GM12892 (cell line): ENCODE measurements around the gene HTN3. TPM values are rescaled to one million over a fixed set of nuclear protein-coding genes. Genes with fewer than 3 reads are reported as not detected.
"Not testable (repeated sequence)": the region's sequence is repeated elsewhere in the genome, so short reads cannot be mapped to it uniquely, and the experiment has no call there.

Experiments used
- DNase-seq: peaks from one replicate; pipeline ENCODE4 v3.0.0; 2011; ENCODE audit not compliant: insufficient read length
- FAIRE-seq: peaks from 2 replicates; lab custom pipeline; 2011; peaks lifted over from hg19 to GRCh38; lab: Jason Lieb, UNC
- POLR2A ChIP-seq: IDR thresholded peaks from 2 replicates; pipeline ENCODE4 v1.6.1; 2011; ENCODE audit warnings: low read depth, low read length, control low read depth
- POLR2AphosphoS5 ChIP-seq: IDR thresholded peaks from 2 replicates; pipeline ENCODE4 v1.6.1; 2011; ENCODE audit warnings: low read depth, low read length, control low read depth
- TAF1 ChIP-seq: IDR thresholded peaks from 2 replicates; pipeline ENCODE4 v1.6.1; 2011; ENCODE audit warnings: low read depth, mild to moderate bottlenecking, control low read depth, low read length, borderline replicate concordance
- polyA plus RNA-seq: library from polyadenylated mRNA; unstranded; fragments of >200 nt; gene quantifications from one replicate; pipeline ENCODE4 v1.2.1, GENCODE V29; 2012; ENCODE audit warnings: missing spikeins, inconsistent platforms; ENCODE audit not compliant: missing spikeins

The HTN3 gene
- not detected for polyA plus RNA-seq

DNA sequence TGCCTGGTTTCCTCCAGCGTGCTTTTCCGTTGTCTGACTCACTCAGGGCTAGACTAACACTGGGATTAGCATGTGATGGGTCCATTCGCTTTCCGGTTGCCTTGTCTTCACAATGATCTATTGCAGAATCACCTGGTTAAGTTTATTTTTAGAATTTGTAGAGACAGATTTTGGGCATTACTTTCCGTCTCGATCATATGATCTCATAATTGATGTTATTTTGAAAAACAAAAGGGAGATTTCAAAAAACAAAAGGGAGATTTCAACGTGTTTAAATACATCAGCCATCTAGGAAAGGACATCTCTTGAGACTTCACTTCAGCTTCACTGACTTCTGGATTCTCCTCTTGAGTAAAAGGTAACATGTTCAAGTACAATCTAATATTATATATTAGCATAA lies at the start of gene HTN3:
Gene HTN3, plus strand, starts transcription at position 301 of the 400 bp plus-strand sequence. CDS start 2,282 bp downstream, outside the sequence.
- not testable (repeated sequence) for DNase-seq, FAIRE-seq

DNA sequence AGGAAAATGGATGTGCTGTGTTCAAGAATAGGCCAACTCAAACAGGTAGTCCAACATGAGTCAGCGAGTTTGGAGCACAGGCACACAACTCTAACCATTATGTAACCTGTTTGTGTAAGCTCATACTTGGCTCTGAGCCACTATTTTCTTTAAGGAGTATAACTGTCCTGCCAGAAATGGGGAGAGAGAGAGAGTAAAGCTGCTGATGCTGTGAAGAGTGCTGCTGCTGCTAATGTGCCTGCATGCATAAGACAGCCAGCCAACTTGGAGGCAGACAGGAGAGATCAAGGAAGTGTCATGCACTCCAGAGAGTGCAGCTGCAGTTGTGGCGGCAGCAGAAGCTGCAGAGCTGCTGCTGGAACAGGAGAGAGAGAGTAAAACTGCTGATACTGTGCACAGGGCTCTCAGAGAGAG lies 44.2 kb upstream of the HTN3 start:
- DNase-seq (no peak), FAIRE-seq (peak; percentile 50)

DNA sequence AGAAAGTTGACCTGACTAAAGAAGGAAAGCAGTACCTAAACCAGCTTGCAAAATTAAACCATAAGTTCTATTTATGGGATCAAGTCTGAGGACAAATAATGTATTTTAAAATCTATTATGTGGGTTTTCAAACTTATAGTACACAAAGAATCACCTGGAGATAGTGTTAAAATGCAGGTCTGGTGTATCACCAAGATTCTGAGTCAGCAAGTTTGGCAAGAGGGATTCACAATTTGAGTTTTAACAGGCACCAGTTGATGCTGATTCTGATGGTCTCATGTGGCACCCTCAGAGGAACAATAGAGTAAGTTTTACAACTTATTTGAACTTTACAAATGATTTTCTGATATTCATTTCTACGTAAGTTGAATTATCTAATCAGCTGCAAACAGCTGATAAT lies 41.6 kb upstream of the HTN3 start:
- TF ChIP-seq POLR2A = no peak
- TF ChIP-seq TAF1 = no peak
- DNase-seq (no peak), FAIRE-seq (no peak)

More for the DNA sequence above, 44.2 kb upstream of the HTN3 start:
- TF ChIP-seq POLR2A = no peak
- no peak for TF ChIP-seq POLR2AphosphoS5
- no peak for TF ChIP-seq TAF1

DNA sequence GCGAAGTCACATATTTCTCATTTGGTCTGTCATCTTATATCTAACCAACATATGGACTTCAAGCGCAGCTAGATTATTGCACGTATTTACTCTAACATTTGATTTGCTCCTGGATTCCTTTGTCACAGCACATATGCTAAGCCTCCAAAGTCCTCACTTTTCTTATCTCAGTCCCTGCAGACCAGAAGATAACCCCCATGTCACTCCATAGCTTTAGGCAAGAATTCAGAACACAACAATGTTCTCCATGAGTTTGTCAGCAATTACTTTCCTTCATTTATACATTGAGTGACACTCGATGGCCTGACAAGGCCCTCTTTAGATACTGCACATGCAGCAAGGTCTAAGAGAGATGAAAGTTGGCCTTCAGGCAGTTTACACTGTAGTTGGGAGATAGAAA lies 37.2 kb upstream of the HTN3 start:
- no peak for DNase-seq
- no peak for TF ChIP-seq POLR2A
- TF ChIP-seq POLR2AphosphoS5 = no peak
- TF ChIP-seq TAF1 = no peak
- FAIRE-seq = no peak

DNA sequence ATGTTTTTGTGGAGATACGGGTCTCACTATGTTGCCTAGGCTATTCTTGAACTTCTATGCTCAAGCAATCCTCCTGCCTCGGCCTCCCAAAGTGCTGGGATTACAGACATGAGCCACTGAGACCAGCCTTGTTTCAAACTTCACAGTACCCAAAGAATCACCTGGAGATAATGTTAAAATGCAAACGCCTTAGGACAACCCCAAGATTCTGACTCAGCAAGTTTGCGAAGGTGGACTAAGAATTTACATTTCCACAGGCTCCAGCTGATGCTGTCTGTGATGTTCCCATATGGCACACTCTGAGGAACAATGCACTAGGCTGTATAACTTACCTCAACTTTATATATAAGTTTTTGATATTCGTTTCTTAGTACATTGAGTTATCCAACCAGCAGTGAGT lies 33.5 kb upstream of the HTN3 start:
- FAIRE-seq = no peak
- TF ChIP-seq POLR2A (no peak), POLR2AphosphoS5 (no peak), TAF1 (no peak)
- no peak for DNase-seq

DNA sequence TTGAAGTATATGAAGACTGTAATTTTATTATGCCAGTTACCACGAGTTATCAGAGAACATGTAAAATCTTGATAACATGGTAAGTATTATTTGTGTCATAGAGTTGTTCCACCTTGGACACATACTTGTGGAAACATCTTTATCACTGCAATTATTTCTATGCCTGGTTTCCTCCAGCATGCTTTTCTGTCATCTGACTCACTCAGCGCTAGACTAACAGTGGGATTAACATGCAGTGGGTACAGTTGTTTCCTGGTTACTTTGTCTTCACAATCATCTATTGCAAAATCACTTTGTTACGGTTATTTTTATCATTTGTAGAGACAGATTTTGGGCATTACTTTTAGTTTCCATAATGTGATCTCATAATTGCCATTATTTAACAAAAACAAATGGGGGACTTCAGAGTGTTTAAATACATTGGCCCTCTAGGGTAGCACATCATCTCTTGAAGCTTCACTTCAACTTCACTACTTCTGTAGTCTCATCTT lies 32.7 kb upstream of the HTN3 start, which contains the start of gene STATH:
Gene STATH, plus strand, starts transcription at position 441 of the 491 bp plus-strand sequence. CDS start 2,472 bp downstream, outside the sequence.
- no peak for DNase-seq
- FAIRE-seq = no peak
- no peak for TF ChIP-seq TAF1
- TF ChIP-seq POLR2A = no peak
- TF ChIP-seq POLR2AphosphoS5 = no peak

DNA sequence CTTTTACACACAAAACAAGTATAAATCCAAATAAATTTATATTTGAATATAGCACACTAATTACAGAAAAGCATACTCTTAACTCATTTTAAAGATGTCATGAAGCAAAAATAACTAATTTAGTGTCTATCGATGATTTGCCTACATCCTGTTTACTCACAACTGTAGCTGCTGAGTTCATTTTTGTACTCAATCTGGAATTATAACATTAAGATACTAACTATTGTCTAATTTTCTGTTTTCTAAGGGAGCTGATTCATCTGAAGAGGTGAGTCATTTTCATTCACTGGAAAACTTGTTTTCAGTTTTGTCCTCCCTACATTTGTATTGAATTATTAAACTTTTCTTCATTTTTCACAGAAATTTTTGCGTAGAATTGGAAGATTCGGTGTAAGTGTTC lies 28.8 kb upstream of the HTN3 start:
- FAIRE-seq (no peak), DNase-seq (no peak)
- no peak for TF ChIP-seq TAF1
- no peak for TF ChIP-seq POLR2A
- no peak for TF ChIP-seq POLR2AphosphoS5

DNA sequence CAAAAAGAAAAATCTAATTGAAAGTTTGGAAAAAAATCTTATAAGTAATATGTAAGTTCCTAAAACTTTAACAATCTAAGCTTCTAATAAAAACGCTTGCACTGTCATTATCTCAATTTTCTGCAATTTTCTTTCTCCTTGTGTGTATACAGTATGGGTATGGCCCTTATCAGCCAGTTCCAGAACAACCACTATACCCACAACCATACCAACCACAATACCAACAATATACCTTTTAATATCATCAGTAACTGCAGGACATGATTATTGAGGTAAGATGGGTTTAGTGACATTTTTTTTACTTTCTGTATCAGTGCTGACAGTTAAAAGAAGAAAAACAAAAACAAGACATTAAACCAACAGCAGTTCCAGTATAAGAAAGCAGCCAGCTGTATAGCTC lies 27.5 kb upstream of the HTN3 start:
- TF ChIP-seq POLR2A = no peak
- no peak for TF ChIP-seq POLR2AphosphoS5
- TF ChIP-seq TAF1 = no peak
- FAIRE-seq = no peak
- DNase-seq = no peak

DNA sequence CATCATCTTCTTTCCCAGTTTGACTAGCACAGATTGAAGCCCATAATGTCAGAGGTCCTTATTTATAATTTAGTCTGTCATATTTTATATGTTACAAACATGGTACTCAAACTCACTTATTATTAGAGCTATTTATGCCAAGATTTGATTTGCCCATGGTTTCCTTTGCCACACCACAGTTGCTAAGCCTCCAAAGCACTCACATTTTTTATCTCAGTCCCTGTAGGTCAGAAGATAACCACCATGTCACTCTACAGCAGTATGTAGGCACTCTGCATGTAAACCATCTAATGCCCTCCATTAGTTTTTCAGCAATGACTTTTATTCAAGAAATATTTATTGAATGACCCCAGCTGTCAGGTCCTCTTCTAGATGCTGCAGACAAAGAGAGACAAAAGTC lies 25.8 kb upstream of the HTN3 start:
- DNase-seq (no peak), FAIRE-seq (no peak)

DNA sequence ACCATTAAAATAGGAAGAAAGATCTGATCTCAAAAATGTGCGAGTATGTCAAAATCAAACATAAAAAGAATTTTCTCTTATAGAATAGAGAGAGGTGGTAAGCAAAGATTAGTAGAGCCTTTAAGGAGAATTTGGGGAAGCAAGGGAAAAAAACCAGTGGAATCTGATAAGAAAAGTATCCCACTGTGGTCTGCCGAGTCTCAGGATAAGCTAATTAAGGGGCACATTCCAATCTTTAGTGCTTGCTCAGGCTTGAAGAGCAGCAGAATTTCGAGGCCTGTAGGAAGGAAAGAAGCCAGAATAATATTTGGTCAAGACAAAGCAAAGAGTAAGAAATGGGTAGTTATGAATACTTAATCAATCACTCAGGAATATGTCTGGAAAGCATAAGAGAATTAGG lies 19.5 kb upstream of the HTN3 start:
- TF ChIP-seq POLR2A = no peak
- TF ChIP-seq TAF1 = no peak
- TF ChIP-seq POLR2AphosphoS5 = no peak
- FAIRE-seq (no peak), DNase-seq (no peak)

More for the DNA sequence above, 25.8 kb upstream of the HTN3 start:
- TF ChIP-seq TAF1 = no peak
- TF ChIP-seq POLR2A = no peak
- no peak for TF ChIP-seq POLR2AphosphoS5

DNA sequence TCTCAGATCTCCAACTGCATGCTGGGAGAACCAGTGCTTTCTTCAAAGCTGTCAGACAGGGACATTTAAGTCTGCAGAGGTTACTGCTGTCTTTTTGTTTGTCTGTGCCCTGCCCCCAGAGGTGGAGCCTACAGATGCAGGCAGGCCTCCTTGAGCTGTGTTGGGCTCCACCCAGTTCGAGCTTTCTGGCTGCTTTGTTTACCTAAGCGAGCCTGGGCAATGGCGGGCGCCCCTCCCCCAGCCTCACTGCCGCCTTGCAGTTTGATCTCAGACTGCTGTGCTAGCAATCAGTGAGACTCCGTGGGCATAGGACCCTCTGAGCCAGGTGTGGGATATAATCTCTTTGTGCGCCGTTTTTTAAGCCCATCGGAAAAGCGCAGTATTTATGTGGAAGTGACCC lies 9.3 kb upstream of the HTN3 start:
- not testable (repeated sequence) for FAIRE-seq, DNase-seq

DNA sequence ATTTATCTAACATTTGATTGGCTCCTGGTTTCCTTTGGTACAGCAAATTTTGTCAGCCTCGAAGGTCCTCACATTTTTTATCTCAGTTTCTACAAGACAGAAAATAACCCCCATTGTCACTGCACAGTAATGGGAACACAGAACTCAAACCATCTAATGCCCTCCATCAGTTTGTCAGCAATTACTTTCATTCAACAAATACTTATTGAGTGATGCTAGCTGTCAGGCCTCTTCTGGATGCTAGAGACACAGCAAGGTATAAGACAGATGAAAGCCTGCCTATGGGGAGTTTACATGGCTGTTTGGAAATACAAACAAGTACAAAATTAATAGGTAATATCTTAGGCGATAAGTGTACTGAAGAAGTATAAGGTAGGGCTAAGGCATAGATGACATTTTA lies 5.0 kb upstream of the HTN3 start:
- FAIRE-seq = no peak
- DNase-seq = no peak
- TF ChIP-seq POLR2A (no peak), TAF1 (no peak), POLR2AphosphoS5 (no peak)

DNA sequence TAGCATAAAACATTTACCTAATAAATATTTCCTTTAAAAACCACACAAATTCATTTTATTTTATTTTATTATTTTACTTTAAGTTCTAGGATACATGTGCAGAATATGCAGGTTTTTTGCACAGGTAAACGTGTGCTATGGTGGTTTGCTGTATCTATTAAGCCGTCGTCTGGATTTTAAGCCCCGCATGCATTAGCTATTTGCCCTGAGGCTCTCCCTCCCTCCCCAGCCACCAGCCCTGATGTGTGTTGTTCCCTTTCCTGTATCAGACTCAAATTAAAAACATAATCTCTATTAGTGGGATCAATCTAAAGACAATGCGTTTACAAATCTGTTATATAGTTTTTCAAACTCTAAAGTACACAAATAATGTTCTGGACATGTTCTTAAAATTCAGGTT lies 1.2 kb upstream of the HTN3 start:
- TF ChIP-seq POLR2A = no peak
- no peak for TF ChIP-seq POLR2AphosphoS5
- no peak for TF ChIP-seq TAF1
- FAIRE-seq (no peak), DNase-seq (no peak)

DNA sequence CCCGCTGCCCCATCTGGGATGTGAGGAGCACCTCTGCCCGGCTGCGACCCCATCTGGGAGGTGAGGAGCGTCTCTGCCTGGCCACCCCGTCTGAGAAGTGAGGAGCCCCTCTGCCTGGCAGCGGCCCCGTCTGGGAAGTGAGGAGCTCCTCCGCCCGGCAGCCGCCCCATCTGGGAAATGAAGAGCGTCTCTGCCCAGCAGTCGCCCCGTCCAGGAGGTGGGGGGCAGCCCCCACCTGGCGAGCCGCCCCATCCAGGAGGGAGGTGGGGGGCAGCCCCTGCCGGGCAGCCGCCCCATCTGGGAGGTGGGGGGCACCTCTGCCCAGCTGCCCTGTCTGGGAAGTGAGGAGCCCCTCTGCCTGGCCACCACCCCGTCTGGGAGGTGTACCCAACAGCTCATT lies 9.3 kb downstream of the HTN3 start:
- DNase-seq, FAIRE-seq: not testable (repeated sequence)

DNA sequence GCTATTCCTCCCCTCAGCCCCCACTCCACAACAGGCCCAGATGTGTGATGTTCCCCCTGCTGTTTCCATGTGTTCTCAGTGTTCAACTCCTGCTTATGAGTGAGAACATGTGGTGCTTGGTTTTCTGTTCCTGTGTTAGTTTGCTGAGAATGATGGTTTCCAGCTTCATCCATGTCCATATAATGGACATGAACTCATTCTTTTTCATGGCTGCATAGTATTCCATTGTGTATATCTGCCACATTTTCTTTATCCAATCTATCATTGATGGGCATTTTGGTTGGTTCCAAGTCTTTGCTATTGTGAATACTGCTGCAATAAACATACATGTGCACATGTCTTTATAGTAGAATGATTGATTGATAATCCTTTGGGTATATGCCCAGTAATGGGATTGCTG lies 11.7 kb downstream of the HTN3 start:
- not testable (repeated sequence) for DNase-seq, FAIRE-seq
